ENCODE data around the gene PSMB10.

PSMB10 gene

GRCh38 chr16:67963662-67964321 is 27.1 kb upstream of the PSMB10 start:
- Histone ChIP-seq H3K27me3 (ENCODE audit: low read length) (no peaks in the 10 kb centered on the region), H4K20me1 (ENCODE audit: low read depth, low read length) (no peaks in the 10 kb centered on the region), H3K79me2 (ENCODE audit: insufficient read depth, low read length) (no peaks in the 10 kb centered on the region), H3K4me2 (ENCODE audit: low read depth, low read length, poor library complexity, severe bottlenecking) (no peak overlapping the region), H2AFZ (ENCODE audit: low read depth, low read length, severe bottlenecking) (no peak overlapping the region), H3K27ac (ENCODE audit: low read depth, low read length) (no peak overlapping the region), H3K9ac (ENCODE audit: low read length) (no peak overlapping the region), H3K9me3 (ENCODE audit: insufficient read depth, low read length) (no peaks in the 10 kb centered on the region), H3K9me2 (replicated peaks; ENCODE audit: insufficient read depth, low read length) (no peaks in the 10 kb centered on the region), H3F3A (ENCODE audit: insufficient read depth) (no peaks in the 10 kb centered on the region), H3K4me3 (ENCODE audit: insufficient read depth, low read length, poor library complexity, severe bottlenecking) (no peak overlapping the region), H3K36me3 (ENCODE audit: low read length) (no peaks in the 10 kb centered on the region)
- TF ChIP-seq EZH2phosphoT487 (conservative IDR thresholded peaks at IDR 0.05; ENCODE audit: low read length) (no peak), CTCF (IDR thresholded peaks at IDR 0.05; ENCODE audit: insufficient read depth, low read length, poor library complexity, severe bottlenecking) (no peak)

- Histone ChIP-seq H3K9ac (ENCODE audit: low read length) (no peak overlapping the region), H3K36me3 (ENCODE audit: low read length) (no peaks in the 10 kb centered on the region), H3K4me2 (ENCODE audit: low read depth, low read length, poor library complexity, severe bottlenecking) (no peak overlapping the region), H3K27ac (ENCODE audit: low read depth, low read length) (no peak overlapping the region), H3K9me2 (replicated peaks; ENCODE audit: insufficient read depth, low read length) (no peaks in the 10 kb centered on the region), H3K79me2 (ENCODE audit: insufficient read depth, low read length) (no peaks in the 10 kb centered on the region), H3K9me3 (ENCODE audit: insufficient read depth, low read length) (no peaks in the 10 kb centered on the region), H3K27me3 (ENCODE audit: low read length) (no peaks in the 10 kb centered on the region), H3K4me3 (ENCODE audit: insufficient read depth, low read length, poor library complexity, severe bottlenecking) (no peak overlapping the region), H3F3A (ENCODE audit: insufficient read depth) (no peaks in the 10 kb centered on the region), H2AFZ (ENCODE audit: low read depth, low read length, severe bottlenecking) (no peak overlapping the region), H4K20me1 (ENCODE audit: low read depth, low read length) (no peaks in the 10 kb centered on the region)
- TF ChIP-seq CTCF (IDR thresholded peaks at IDR 0.05; ENCODE audit: insufficient read depth, low read length, poor library complexity, severe bottlenecking): no peak
Observed at GRCh38 chr16:67963292-67963661, 26.6 kb upstream of the PSMB10 start.

GRCh38 chr16:67962135-67962534 is 25.5 kb upstream of the PSMB10 start:
- Histone ChIP-seq H3K9me3 (ENCODE audit: insufficient read depth, low read length) (no peaks in the 10 kb centered on the region), H3K9me2 (replicated peaks; ENCODE audit: insufficient read depth, low read length) (no peaks in the 10 kb centered on the region), H3K27ac (ENCODE audit: low read depth, low read length) (no peak overlapping the region), H3K36me3 (ENCODE audit: low read length) (no peaks in the 10 kb centered on the region), H2AFZ (ENCODE audit: low read depth, low read length, severe bottlenecking) (no peak overlapping the region), H3K4me3 (ENCODE audit: insufficient read depth, low read length, poor library complexity, severe bottlenecking) (no peak overlapping the region), H3K9ac (ENCODE audit: low read length) (no peak overlapping the region), H3K27me3 (ENCODE audit: low read length) (no peaks in the 10 kb centered on the region), H3F3A (ENCODE audit: insufficient read depth) (no peaks in the 10 kb centered on the region), H4K20me1 (ENCODE audit: low read depth, low read length) (no peaks in the 10 kb centered on the region), H3K79me2 (ENCODE audit: insufficient read depth, low read length) (no peaks in the 10 kb centered on the region), H3K4me2 (ENCODE audit: low read depth, low read length, poor library complexity, severe bottlenecking) (no peak overlapping the region)
- TF ChIP-seq CTCF (IDR thresholded peaks at IDR 0.05; ENCODE audit: insufficient read depth, low read length, poor library complexity, severe bottlenecking) (no peak), EZH2phosphoT487 (conservative IDR thresholded peaks at IDR 0.05; ENCODE audit: low read length) (no peak)

Data from SU-DHL-6 (cell line).